IMR-90 (cell line): ENCODE measurements around the gene MAMLD1. TPM values are rescaled to one million over a fixed set of nuclear protein-coding genes. Genes with fewer than 3 reads are reported as not detected.

Experiments
- ATAC-seq: fragments of 200-7000 bp; cut with Tn5 transposase; 2 replicates; pipeline ENCODE4 v1.9.1; 2020; ENCODE audit warnings: low read depth, mild to moderate bottlenecking, moderate library complexity
- BruUV-seq: library from RNA; stranded (reverse); fragments of 400-500 nt; replicated peaks from 2 replicates; lab custom pipeline; 2021; lab: Mats Ljungman, UMichigan
- CTCF ChIA-PET: fragments of 300-600 bp; formaldehyde crosslinking; extraction: SDS; loops from one replicate; lab custom pipeline; 2021; ENCODE audit warnings: antibody characterized with exemption; lab: Yijun Ruan, JAX
- POLR2A ChIA-PET: fragments of 300-600 bp; sonication (Branson Sonifier 250); formaldehyde crosslinking; loops from one replicate; lab custom pipeline; 2022; ENCODE audit warnings: antibody characterized with exemption; ENCODE audit not compliant: unreplicated experiment; lab: Charles Lee
- DNase-seq: peaks from one replicate; pipeline ENCODE4 v3.0.0; 2013
- H2AFZ ChIP-seq: replicated peaks from 2 replicates; pipeline ENCODE3; 2013; ENCODE audit warnings: low read length, mild to moderate bottlenecking; ENCODE audit not compliant: poor library complexity
- H2AK5ac ChIP-seq: 2 replicates; pipeline ENCODE4 v1.6.1; 2013; ENCODE audit warnings: low read depth, low read length, inconsistent platforms
- H2AK9ac ChIP-seq: replicated peaks from 2 replicates; pipeline ENCODE3; 2013; ENCODE audit warnings: mild to moderate bottlenecking, low read depth, low read length, moderate library complexity; ENCODE audit not compliant: poor library complexity
- H2BK120ac ChIP-seq: 2 replicates; pipeline ENCODE4 v1.6.1; 2013; ENCODE audit warnings: low read depth, low read length, inconsistent platforms
- H2BK15ac ChIP-seq: 3 replicates; pipeline ENCODE4 v1.6.1; 2013; ENCODE audit warnings: low read depth, low read length, inconsistent platforms
- H2BK20ac ChIP-seq: 2 replicates; pipeline ENCODE4 v1.6.1; 2013; ENCODE audit warnings: low read depth, mild to moderate bottlenecking, inconsistent platforms, low read length, moderate library complexity
- H2BK5ac ChIP-seq: 2 replicates; pipeline ENCODE4 v1.6.1; 2013; ENCODE audit warnings: mild to moderate bottlenecking, low read depth, low read length, inconsistent platforms; ENCODE audit not compliant: poor library complexity, severe bottlenecking
- H3K14ac ChIP-seq: replicated peaks from 2 replicates; pipeline ENCODE4 v1.6.1; 2013; ENCODE audit warnings: low read depth, low read length, inconsistent platforms
- H3K18ac ChIP-seq: 2 replicates; pipeline ENCODE4 v1.6.1; 2013; ENCODE audit warnings: low read depth, low read length, control low read depth
- H3K23ac ChIP-seq: 2 replicates; pipeline ENCODE4 v1.6.1; 2013; ENCODE audit warnings: low read depth, low read length, inconsistent platforms
- H3K27ac ChIP-seq: 2 replicates; pipeline ENCODE4 v1.5.1; 2013; ENCODE audit warnings: mild to moderate bottlenecking, control low read depth, low read length; ENCODE audit not compliant: insufficient read depth
- H3K27me3 ChIP-seq: 2 replicates; pipeline ENCODE4 v1.6.1; 2013; ENCODE audit warnings: low read length; ENCODE audit not compliant: control insufficient read depth, insufficient read depth
- H3K36me3 ChIP-seq: 2 replicates; pipeline ENCODE4 v1.6.1; 2013; ENCODE audit warnings: low read length, mixed read lengths; ENCODE audit not compliant: control insufficient read depth, insufficient read depth
- H3K4ac ChIP-seq: 2 replicates; pipeline ENCODE4 v1.6.1; 2013; ENCODE audit warnings: low read depth, low read length, inconsistent platforms
- H3K4me1 ChIP-seq: 2 replicates; pipeline ENCODE4 v1.6.1; 2013; ENCODE audit warnings: low read length, mixed read lengths; ENCODE audit not compliant: control insufficient read depth, insufficient read depth
- H3K4me2 ChIP-seq: 2 replicates; pipeline ENCODE4 v1.6.1; 2013; ENCODE audit warnings: low read depth, mild to moderate bottlenecking, control low read depth, low read length, moderate library complexity
- H3K4me3 ChIP-seq: 2 replicates; pipeline ENCODE4 v1.5.1; 2013; ENCODE audit warnings: low read depth, mild to moderate bottlenecking, control low read depth, low read length, moderate library complexity; ENCODE audit not compliant: insufficient read depth
- H3K56ac ChIP-seq: 2 replicates; pipeline ENCODE4 v1.6.1; 2013; ENCODE audit warnings: low read length, inconsistent platforms; ENCODE audit not compliant: insufficient read depth; ENCODE audit errors: extremely low read depth
- H3K79me1 ChIP-seq, 2 experiments: 2 replicates each; pipeline ENCODE4 v1.6.1; 2013; ENCODE audit warnings: low read length in 2 of 2, inconsistent platforms in 1 of 2, low read depth in 1 of 2
- H3K9ac ChIP-seq: 2 replicates; pipeline ENCODE4 v1.6.1; 2013; ENCODE audit warnings: low read depth, low read length, control low read depth
- H3K9me1 ChIP-seq: 2 replicates; pipeline ENCODE4 v1.6.1; 2013; ENCODE audit warnings: low read length, inconsistent platforms; ENCODE audit not compliant: insufficient read depth
- H3K9me3 ChIP-seq: 2 replicates; pipeline ENCODE4 v1.6.1; 2013; ENCODE audit warnings: low read length; ENCODE audit not compliant: control insufficient read depth, insufficient read depth
- H4K20me1 ChIP-seq: 2 replicates; pipeline ENCODE4 v1.6.1; 2013; ENCODE audit warnings: low read length, inconsistent platforms; ENCODE audit not compliant: insufficient read depth
- H4K5ac ChIP-seq: 2 replicates; pipeline ENCODE4 v1.6.1; 2013; ENCODE audit warnings: mild to moderate bottlenecking, low read depth, low read length, control low read depth
- H4K8ac ChIP-seq, 2 experiments: 2 replicates each; pipeline ENCODE4 v1.6.1; 2013; ENCODE audit warnings: low read depth in 2 of 2, low read length in 2 of 2, control low read depth in 1 of 2, inconsistent platforms in 1 of 2
- H4K91ac ChIP-seq: 2 replicates; pipeline ENCODE4 v1.6.1; 2013; ENCODE audit warnings: low read depth, low read length, inconsistent platforms; ENCODE audit not compliant: insufficient read depth
- RFX5 ChIP-seq: IDR thresholded peaks from 2 replicates; pipeline ENCODE4 v1.8.0; 2012; ENCODE audit warnings: low read depth, mild to moderate bottlenecking, low read length, moderate library complexity
- WGBS, 2 experiments: methylation state at CpG; one replicate each; pipeline versions ENCODE4 v1.1.5 to v1.1.7; 2013; ENCODE audit warnings: missing lambda C conversion rate in 2 of 2; ENCODE audit not compliant: insufficient read length in 1 of 2; ENCODE audit errors: extremely low coverage in 2 of 2; 5-methylcytosine and 5-hydroxymethylcytosine counted together
- dilution Hi-C: fragments of 300-500 bp; cut with HindIII; formaldehyde crosslinking; loops from one replicate; pipeline ENCODE4 v1.14.3; 2018; ENCODE audit warnings: low sequenced_read_pairs; ENCODE audit not compliant: unreplicated experiment
- in situ Hi-C: fragments of 300-500 bp; cut with MboI; formaldehyde crosslinking; loops from 3 replicates; pipeline ENCODE4 v1.14.3; 2019; ENCODE audit warnings: low sequenced_read_pairs, inconsistent platforms, mixed read lengths
- intact Hi-C: fragments of 100-400 bp; cut with micrococcal nuclease; formaldehyde crosslinking; loops from 2 replicates; pipeline ENCODE4 v1.10.0; 2022
- polyA plus RNA-seq, 3 experiments: library from polyadenylated mRNA; depleted of rRNA; stranded (reverse); fragments of >200 nt; gene quantifications; 2 replicates each; pipeline ENCODE4 v1.2.3, GENCODE V29; 2012; ENCODE audit warnings: low replicate concordance in 1 of 3
- total RNA-seq: library from RNA; depleted of rRNA; stranded (reverse); fragments of >200 nt; gene quantifications from 2 replicates; pipeline ENCODE4 v1.2.3, GENCODE V29; 2012

Gene MAMLD1
- total and polyA plus RNA-seq, 2 of the 4 experiments (the other 2 are of a cell fraction): 1.4 to 11.0 TPM

DNA sequence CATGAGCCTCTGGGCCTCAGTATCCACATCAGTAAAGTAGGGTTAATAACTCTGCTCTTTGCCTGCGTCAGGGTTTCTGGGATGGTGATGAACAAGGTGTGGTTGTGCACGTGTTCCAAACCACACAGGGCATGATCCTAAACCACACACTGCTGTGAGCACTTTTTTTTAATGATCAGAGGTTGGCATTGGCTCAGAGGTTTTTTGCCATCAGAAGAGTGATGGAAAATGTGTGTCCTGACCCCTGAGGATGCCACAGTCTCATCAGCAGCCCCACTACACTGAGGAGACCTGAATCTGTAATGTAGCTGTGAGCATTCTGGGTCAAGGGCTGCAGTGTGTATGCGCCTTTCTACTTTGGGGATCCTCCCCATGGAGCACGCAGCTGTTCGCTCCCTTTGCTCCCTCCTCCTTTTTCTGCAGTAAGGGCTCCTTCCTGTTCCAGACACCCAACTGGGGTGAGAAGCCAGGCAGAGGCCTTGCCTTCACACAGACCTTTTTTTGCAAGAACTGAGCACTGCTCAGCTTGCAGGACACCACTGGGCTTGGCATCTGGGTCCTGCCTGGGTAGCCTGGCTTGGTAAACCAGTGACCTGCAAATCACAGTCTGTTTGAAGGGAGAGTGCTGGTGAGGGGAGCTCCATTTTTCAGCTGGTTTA is 87.5 kb downstream of the MAMLD1 start:
- Histone ChIP-seq H3K27me3 (no peaks in the 10 kb centered on the region), H2AK9ac (no peak overlapping the region), H2BK120ac (no peak overlapping the region), H2BK5ac (no peak overlapping the region), H3K4ac (no peak overlapping the region), H3K4me3 (no peak overlapping the region), H3K4me1 (no peaks in the 10 kb centered on the region), H3K56ac (no peak overlapping the region), H4K5ac (no peak overlapping the region), H2BK15ac (no peak overlapping the region), H3K18ac (no peak overlapping the region), H4K20me1 (0 out of 2 replicates have a peak, but pooled peaks cover 4% of the 10 kb centered on the region), H3K9me3 (no peaks in the 10 kb centered on the region), H4K8ac (no peak overlapping the region), H4K91ac (no peak overlapping the region), H3K23ac (no peak overlapping the region), H2BK20ac (no peak overlapping the region), H3K14ac (no peak overlapping the region), H3K79me1 (peaks cover 8 to 12% of the 10 kb centered on the region in 2 experiments; a peak in 3 of 4 replicates), H2AK5ac (no peak overlapping the region), H3K9ac (no peak overlapping the region), H2AFZ (no peak overlapping the region), H3K9me1 (peaks cover 7% of the 10 kb centered on the region; the same call in 1 of the 2 replicates), H3K4me2 (no peak overlapping the region), H3K27ac (no peak overlapping the region), H3K36me3 (no peaks in the 10 kb centered on the region)
- ChIA-PET POLR2A (no interaction called here), CTCF (no interaction called here)
- dilution Hi-C loops: no loop called here
- intact Hi-C loops: no loop called here
- no TSS peak for BruUV-seq
- no CpG with 5 or more reads among the region's 5 CpGs for WGBS, 2 experiments
- no peak for ATAC-seq
- TF ChIP-seq RFX5: no peak
- in situ Hi-C loops: no loop called here
- DNase-seq: no peak
